Measurements from ENCODE around the gene SLC5A8.

SLC5A8 gene

GRCh38 chr12:101209319-101210302 lies at the start of gene SLC5A8:
TSS of gene SLC5A8 (minus strand) at chr12:101210238. CDS start at chr12:101209848, 390 bp downstream.
- no peak for DNase-seq

GRCh38 chr12:101257357-101257756 lies 47.3 kb upstream of the SLC5A8 start:
- DNase-seq: no peak

GRCh38 chr12:101256266-101256665 lies 46.2 kb upstream of the SLC5A8 start:
- DNase-seq: no peak

- no peak for DNase-seq
Observed at GRCh38 chr12:101243616-101244015, 33.6 kb upstream of the SLC5A8 start.

- no peak for DNase-seq
Observed at GRCh38 chr12:101243074-101243473, 33.0 kb upstream of the SLC5A8 start.

- no peak for DNase-seq
Observed at GRCh38 chr12:101238800-101239329, 28.8 kb upstream of the SLC5A8 start.

- no peak for DNase-seq
Observed at GRCh38 chr12:101238306-101238705, 28.3 kb upstream of the SLC5A8 start.

GRCh38 chr12:101235686-101236085 lies 25.6 kb upstream of the SLC5A8 start:
- no peak for DNase-seq

GRCh38 chr12:101231636-101232035 lies 21.6 kb upstream of the SLC5A8 start:
- no peak for DNase-seq

- DNase-seq: no peak
Observed at GRCh38 chr12:101230547-101230946, 20.5 kb upstream of the SLC5A8 start.

GRCh38 chr12:101229841-101230241 lies 19.8 kb upstream of the SLC5A8 start:
- no peak for DNase-seq

- DNase-seq: no peak
Observed at GRCh38 chr12:101221301-101221700, 11.3 kb upstream of the SLC5A8 start.

- no peak for DNase-seq
Observed at GRCh38 chr12:101216810-101217209, 6.8 kb upstream of the SLC5A8 start.

GRCh38 chr12:101207086-101207780 lies 2.8 kb downstream of the SLC5A8 start:
- no peak for DNase-seq

- no peak for DNase-seq
Observed at GRCh38 chr12:101204602-101205304, 5.3 kb downstream of the SLC5A8 start.

GRCh38 chr12:101200824-101201223 lies 9.2 kb downstream of the SLC5A8 start:
- no peak for DNase-seq

- no peak for DNase-seq
Observed at GRCh38 chr12:101200145-101200544, 9.9 kb downstream of the SLC5A8 start.

GRCh38 chr12:101186291-101186690 lies 23.7 kb downstream of the SLC5A8 start:
- no peak for DNase-seq

GRCh38 chr12:101181776-101182175 lies 28.3 kb downstream of the SLC5A8 start:
- no peak for DNase-seq

GRCh38 chr12:101174541-101174940 lies 35.5 kb downstream of the SLC5A8 start:
- DNase-seq: no peak

GRCh38 chr12:101173197-101173749 lies 36.8 kb downstream of the SLC5A8 start:
- no peak for DNase-seq

GRCh38 chr12:101172316-101172715 lies 37.7 kb downstream of the SLC5A8 start:
- no peak for DNase-seq

- DNase-seq: no peak
Observed at GRCh38 chr12:101168001-101168400, 42.0 kb downstream of the SLC5A8 start.

All from SW 1271 (cell line).